ENCODE data around the gene LSM7.
"Not testable (repeated sequence)": the region's sequence is repeated elsewhere in the genome, so short reads cannot be mapped to it uniquely, and the experiment has no call there.

Gene LSM7

GRCh38 chr19:2354670-2355069 lies 26.3 kb upstream of the LSM7 start:
- DNase-seq, result no peak

GRCh38 chr19:2353887-2354592 lies 25.7 kb upstream of the LSM7 start:
- DNase-seq, result no peak

- DNase-seq, result no peak
Observed at GRCh38 chr19:2353159-2353886, 24.9 kb upstream of the LSM7 start.

GRCh38 chr19:2352121-2352520 lies 23.7 kb upstream of the LSM7 start:
- DNase-seq, result no peak

GRCh38 chr19:2351591-2351990 lies 23.2 kb upstream of the LSM7 start:
- DNase-seq, result no peak

- DNase-seq, result no peak
Observed at GRCh38 chr19:2350656-2351055, 22.3 kb upstream of the LSM7 start.

GRCh38 chr19:2349818-2350217 lies 21.4 kb upstream of the LSM7 start:
- DNase-seq, result not testable (repeated sequence)

- DNase-seq, result no peak
Observed at GRCh38 chr19:2345794-2346663, 17.6 kb upstream of the LSM7 start.

- no peak for DNase-seq
Observed at GRCh38 chr19:2345076-2345475, 16.7 kb upstream of the LSM7 start.

GRCh38 chr19:2344381-2344870 lies 16.0 kb upstream of the LSM7 start:
- DNase-seq, result no peak

GRCh38 chr19:2343289-2343982 lies 15.1 kb upstream of the LSM7 start:
- no peak for DNase-seq

- no peak for DNase-seq
Observed at GRCh38 chr19:2342656-2343288, 14.4 kb upstream of the LSM7 start.

GRCh38 chr19:2341982-2342381 lies 13.6 kb upstream of the LSM7 start:
- no peak for DNase-seq

- no peak for DNase-seq
Observed at GRCh38 chr19:2341244-2341751, 12.9 kb upstream of the LSM7 start.

- DNase-seq, result no peak
Observed at GRCh38 chr19:2340496-2341243, 12.3 kb upstream of the LSM7 start.

- no peak for DNase-seq
Observed at GRCh38 chr19:2339644-2340310, 11.4 kb upstream of the LSM7 start.

- DNase-seq, result no peak
Observed at GRCh38 chr19:2338751-2339643, 10.6 kb upstream of the LSM7 start.

- no peak for DNase-seq
Observed at GRCh38 chr19:2338055-2338615, 9.7 kb upstream of the LSM7 start.

- no peak for DNase-seq
Observed at GRCh38 chr19:2337329-2337707, 8.9 kb upstream of the LSM7 start.

All from NCI-H1436 (cell line).